ENCODE data around the gene ABLIM2. TPM values are rescaled to one million over a fixed set of nuclear protein-coding genes. Genes with fewer than 3 reads are reported as not detected.
A peak's percentile ranks its signal among the peaks of the same experiment; 100 is the strongest.

Gene ABLIM2
- total RNA-seq, 4 donors from 2014 or later: 4.2 to 28.5 (median 8.7) TPM

DNA sequence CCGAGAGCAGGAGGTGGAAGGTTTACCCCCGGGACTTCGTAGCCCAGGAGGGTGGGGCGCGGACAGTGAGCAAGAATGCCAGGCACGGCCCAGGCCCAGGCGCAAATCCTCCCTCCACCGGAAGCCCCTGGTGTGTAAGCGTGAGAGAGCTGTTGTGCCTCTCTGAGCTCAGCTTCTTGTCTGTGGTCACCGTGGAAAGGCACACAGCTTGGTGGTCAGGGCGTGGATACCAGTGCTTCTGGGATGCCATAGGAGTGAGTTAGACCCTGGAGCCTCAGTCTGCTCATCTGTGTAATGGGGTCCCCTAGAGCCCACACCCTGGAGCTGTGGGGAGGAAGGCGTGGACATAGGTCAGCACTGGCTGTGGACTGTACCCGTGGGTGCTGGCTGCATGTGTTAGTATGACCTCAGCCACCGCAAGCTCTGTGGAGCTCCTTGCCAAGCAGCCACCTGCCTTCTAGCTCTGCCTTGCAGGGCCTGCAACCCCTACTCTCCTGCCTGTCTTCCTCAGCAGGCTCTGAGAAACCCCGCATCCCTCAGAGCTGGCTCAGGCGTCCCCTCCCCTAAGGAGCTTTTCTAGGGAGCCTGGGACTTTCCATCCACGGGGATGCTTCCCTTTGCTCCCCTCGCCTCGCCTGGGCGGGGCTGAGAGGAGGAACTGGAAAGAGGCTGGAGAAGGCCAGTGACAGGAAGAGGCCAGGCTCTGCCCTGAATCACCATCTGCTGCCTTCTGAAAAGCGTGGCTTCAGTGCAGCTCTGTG is 190.9 kb downstream of the ABLIM2 start:
- no peak for DNase-seq (ENCODE audit: extremely low spot score)
- H3K27ac ChIP-seq (replicated peaks in 1 of 4): peak overlapping the region; percentile 46 to 83 (median 80)
- intact Hi-C loops (cut with DNase I): no loop called here
- H3K4me3 ChIP-seq: no peak overlapping the region
- TF ChIP-seq, protein P1, sequence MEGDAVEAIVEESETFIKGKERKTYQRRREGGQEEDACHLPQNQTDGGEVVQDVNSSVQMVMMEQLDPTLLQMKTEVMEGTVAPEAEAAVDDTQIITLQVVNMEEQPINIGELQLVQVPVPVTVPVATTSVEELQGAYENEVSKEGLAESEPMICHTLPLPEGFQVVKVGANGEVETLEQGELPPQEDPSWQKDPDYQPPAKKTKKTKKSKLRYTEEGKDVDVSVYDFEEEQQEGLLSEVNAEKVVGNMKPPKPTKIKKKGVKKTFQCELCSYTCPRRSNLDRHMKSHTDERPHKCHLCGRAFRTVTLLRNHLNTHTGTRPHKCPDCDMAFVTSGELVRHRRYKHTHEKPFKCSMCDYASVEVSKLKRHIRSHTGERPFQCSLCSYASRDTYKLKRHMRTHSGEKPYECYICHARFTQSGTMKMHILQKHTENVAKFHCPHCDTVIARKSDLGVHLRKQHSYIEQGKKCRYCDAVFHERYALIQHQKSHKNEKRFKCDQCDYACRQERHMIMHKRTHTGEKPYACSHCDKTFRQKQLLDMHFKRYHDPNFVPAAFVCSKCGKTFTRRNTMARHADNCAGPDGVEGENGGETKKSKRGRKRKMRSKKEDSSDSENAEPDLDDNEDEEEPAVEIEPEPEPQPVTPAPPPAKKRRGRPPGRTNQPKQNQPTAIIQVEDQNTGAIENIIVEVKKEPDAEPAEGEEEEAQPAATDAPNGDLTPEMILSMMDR (IDR thresholded peaks at IDR 0.05): no peak
- TF ChIP-seq EP300 (IDR thresholded peaks at IDR 0.05) (no peak), POLR2A (IDR thresholded peaks at IDR 0.05; ENCODE audit: low read depth) (no peak), POLR2AphosphoS5 (IDR thresholded peaks at IDR 0.05) (no peak)
- H3K4me1 ChIP-seq: peaks cover 45 to 73% (median 68%) of the 10 kb centered on the region in 4 donors
- no peaks in the 10 kb centered on the region for H3K27me3 ChIP-seq
- H3K9me3 ChIP-seq: no peaks in the 10 kb centered on the region
- 72% methylated on average over 17 of the region's 21 CpGs for WGBS
- H3K36me3 ChIP-seq: no peaks in the 10 kb centered on the region

DNA sequence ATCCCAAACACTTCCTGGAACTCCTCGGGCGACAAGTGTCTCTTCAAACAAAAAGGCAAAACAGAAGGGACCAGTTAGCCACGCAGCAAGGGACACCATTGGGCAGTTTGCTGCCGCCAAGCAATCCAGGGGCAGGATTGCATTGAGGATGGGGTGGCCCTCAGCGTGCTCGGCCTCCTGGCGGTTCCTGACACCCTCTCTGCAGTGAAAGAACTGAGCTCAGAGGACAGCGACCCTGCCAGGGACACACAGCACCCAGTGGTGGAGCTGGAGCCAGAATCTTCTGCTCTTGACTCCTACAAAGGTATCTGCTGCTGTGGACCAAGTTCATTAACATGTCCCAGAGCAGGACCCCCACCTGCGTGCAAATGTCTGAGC is 191.6 kb downstream of the ABLIM2 start:
- no peak overlapping the region for H3K4me3 ChIP-seq
- no peaks in the 10 kb centered on the region for H3K36me3 ChIP-seq
- peaks cover 45 to 67% (median 63%) of the 10 kb centered on the region in 4 donors for H3K4me1 ChIP-seq
- peak overlapping the region in 3 of 4 donors; percentile 14 to 81 (median 79) for H3K27ac ChIP-seq (replicated peaks in 1 of 4)
- 95% methylated on average over 9 of the region's 9 CpGs for WGBS
- no peak for DNase-seq (ENCODE audit: extremely low spot score)
- TF ChIP-seq POLR2A (IDR thresholded peaks at IDR 0.05; ENCODE audit: low read depth) (no peak), POLR2AphosphoS5 (IDR thresholded peaks at IDR 0.05) (no peak), EP300 (IDR thresholded peaks at IDR 0.05) (no peak)
- TF ChIP-seq, protein P1 (IDR thresholded peaks at IDR 0.05): no peak
- H3K27me3 ChIP-seq: no peaks in the 10 kb centered on the region
- no peaks in the 10 kb centered on the region for H3K9me3 ChIP-seq
- intact Hi-C loops (cut with DNase I): no loop called here

DNA sequence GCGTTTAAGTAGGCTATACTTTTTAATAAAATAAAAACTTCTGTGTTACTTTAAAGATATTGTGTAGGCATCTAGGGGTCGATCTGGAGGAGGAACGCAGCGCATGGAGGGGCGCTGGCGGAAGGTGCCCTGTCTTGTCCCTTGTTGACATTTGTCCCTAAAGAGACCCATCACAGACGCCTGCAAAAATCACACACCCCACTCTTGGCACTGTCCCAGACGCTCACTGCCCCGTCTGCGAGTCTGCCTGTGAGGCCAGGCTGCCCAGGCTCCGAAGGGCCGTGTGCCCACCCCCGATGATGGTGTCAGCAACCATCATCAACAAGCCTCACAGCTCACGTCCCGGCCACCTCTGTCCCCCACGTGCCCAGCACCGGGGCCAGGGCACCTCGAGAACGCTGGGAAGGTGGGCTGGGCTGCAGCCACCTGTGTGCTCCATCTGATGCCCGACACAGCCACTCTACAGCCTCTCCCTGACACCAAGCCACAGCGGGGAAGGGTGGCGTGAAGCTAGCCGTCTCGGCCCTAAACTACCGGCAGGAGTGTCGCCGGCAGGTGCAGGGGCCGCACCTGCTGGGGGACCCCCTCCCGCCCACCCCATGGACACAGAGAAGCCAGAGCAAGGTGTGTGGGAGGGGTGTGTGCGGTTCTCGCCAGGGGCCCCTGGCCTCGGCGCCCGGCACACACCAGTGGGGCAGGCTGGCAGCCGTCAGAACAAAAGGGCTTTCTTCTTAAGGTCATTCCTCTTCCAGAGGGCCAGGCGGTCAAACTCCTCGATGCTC is 192.1 kb downstream of the ABLIM2 start:
- 86% methylated on average over 29 of the region's 37 CpGs for WGBS
- Histone ChIP-seq H3K36me3 (no peaks in the 10 kb centered on the region), H3K4me1 (peaks cover 46 to 71% (median 63%) of the 10 kb centered on the region in 4 donors), H3K27ac (replicated peaks in 1 of 4) (peak overlapping the region in 1 of 4 donors; percentile 14), H3K9me3 (no peaks in the 10 kb centered on the region), H3K4me3 (no peak overlapping the region), H3K27me3 (no peaks in the 10 kb centered on the region)
- TF ChIP-seq POLR2A (IDR thresholded peaks at IDR 0.05; ENCODE audit: low read depth): no peak
- no peak for TF ChIP-seq POLR2AphosphoS5 (IDR thresholded peaks at IDR 0.05)
- TF ChIP-seq, protein P1 (IDR thresholded peaks at IDR 0.05): no peak
- no peak for TF ChIP-seq EP300 (IDR thresholded peaks at IDR 0.05)
- DNase-seq (ENCODE audit: extremely low spot score): no peak
- intact Hi-C loops (cut with DNase I): no loop called here

DNA sequence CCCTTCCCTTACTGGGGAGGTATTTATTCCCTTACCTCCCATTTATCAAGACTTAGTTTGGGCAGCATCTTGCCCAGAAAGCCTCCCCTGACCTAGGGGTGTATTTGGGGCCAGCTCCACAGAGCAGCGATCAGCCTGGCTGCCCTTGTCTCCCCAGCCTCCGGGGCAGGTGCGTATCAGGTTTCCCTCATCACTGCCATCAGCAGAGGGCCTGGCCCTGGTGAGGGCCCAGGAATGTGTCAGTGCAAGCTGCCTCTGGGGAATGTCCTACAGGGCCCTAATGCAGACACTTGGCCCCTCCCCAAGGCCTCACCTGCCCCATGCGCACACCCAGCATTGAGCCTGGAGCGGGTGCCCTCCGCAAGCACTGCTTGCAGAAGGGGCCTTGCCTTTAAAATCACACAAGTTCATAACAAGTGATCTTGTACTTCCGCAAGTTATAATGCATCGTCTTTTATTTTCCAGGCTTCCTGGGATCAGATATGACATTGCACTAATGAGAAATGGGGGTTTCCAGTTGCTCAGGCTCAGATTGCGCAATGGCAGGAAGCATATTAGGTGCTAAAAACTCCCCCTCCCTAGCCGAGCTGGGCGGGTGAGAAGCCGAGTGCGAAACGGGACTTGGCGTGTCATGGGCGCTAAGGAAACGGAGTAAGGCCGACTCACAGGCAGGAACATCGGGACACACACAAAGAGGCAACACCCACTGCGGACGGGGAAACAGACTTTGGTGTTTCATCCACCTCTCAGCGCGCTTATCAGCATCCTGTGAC is 193.5 kb downstream of the ABLIM2 start:
- no peaks in the 10 kb centered on the region for H3K9me3 ChIP-seq
- H3K36me3 ChIP-seq: no peaks in the 10 kb centered on the region
- peak overlapping the region; percentile 21 to 78 (median 37) for H3K27ac ChIP-seq (replicated peaks in 1 of 4)
- no peak for DNase-seq (ENCODE audit: extremely low spot score)
- no peak overlapping the region for H3K4me3 ChIP-seq
- intact Hi-C loops (cut with DNase I): no loop called here
- H3K27me3 ChIP-seq: no peaks in the 10 kb centered on the region
- WGBS: 72% methylated on average over 22 of the region's 23 CpGs
- TF ChIP-seq EP300 (IDR thresholded peaks at IDR 0.05) (no peak), POLR2AphosphoS5 (IDR thresholded peaks at IDR 0.05) (peak; percentile 22 to 58), POLR2A (IDR thresholded peaks at IDR 0.05; ENCODE audit: low read depth) (no peak)
- TF ChIP-seq, protein P1 (IDR thresholded peaks at IDR 0.05): no peak
- peaks cover 43 to 72% (median 63%) of the 10 kb centered on the region in 4 donors for H3K4me1 ChIP-seq
